ENCODE measurements around the gene LEKR1. TPM values are rescaled to one million over a fixed set of nuclear protein-coding genes. Genes with fewer than 3 reads are reported as not detected.

LEKR1 gene
- total and polyA plus RNA-seq, 8 donors, result 0.76 to 3.8 (median 2.1) TPM

DNA sequence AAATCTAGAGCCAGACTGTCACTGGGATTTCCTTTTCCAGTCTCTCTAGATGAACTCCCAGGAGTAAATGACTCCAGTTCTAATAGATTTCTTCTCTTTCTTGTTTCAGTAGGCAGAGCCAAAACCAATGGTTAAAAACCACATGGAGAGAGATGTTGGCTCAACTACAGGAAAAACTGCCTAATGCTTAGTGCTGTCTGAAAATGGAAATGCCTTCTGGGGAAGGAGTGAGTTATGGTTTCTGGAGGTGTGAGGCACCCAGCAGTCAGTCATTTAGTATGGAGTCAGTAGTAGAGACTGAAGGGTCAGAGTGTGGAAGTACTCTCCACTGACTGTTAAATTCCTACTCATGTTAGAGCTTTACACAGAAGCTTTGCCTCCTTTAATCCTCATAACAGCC is 197.1 kb downstream of the LEKR1 start:
- DNase-seq (no peak), ATAC-seq (no peak)
- intact Hi-C loops (cut with DNase I), result no loop called here
- H3K36me3 ChIP-seq, result no peaks in the 10 kb centered on the region
- TF ChIP-seq, protein P1, sequence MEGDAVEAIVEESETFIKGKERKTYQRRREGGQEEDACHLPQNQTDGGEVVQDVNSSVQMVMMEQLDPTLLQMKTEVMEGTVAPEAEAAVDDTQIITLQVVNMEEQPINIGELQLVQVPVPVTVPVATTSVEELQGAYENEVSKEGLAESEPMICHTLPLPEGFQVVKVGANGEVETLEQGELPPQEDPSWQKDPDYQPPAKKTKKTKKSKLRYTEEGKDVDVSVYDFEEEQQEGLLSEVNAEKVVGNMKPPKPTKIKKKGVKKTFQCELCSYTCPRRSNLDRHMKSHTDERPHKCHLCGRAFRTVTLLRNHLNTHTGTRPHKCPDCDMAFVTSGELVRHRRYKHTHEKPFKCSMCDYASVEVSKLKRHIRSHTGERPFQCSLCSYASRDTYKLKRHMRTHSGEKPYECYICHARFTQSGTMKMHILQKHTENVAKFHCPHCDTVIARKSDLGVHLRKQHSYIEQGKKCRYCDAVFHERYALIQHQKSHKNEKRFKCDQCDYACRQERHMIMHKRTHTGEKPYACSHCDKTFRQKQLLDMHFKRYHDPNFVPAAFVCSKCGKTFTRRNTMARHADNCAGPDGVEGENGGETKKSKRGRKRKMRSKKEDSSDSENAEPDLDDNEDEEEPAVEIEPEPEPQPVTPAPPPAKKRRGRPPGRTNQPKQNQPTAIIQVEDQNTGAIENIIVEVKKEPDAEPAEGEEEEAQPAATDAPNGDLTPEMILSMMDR (IDR thresholded peaks at IDR 0.05), result no peak
- H3K27ac ChIP-seq, result no peak overlapping the region
- H3K4me1 ChIP-seq, result no peaks in the 10 kb centered on the region
- no peaks in the 10 kb centered on the region for H3K9me3 ChIP-seq
- peaks cover 0 to 9% of the 10 kb centered on the region in 2 donors for H3K27me3 ChIP-seq
- H3K4me3 ChIP-seq, result no peak overlapping the region

DNA sequence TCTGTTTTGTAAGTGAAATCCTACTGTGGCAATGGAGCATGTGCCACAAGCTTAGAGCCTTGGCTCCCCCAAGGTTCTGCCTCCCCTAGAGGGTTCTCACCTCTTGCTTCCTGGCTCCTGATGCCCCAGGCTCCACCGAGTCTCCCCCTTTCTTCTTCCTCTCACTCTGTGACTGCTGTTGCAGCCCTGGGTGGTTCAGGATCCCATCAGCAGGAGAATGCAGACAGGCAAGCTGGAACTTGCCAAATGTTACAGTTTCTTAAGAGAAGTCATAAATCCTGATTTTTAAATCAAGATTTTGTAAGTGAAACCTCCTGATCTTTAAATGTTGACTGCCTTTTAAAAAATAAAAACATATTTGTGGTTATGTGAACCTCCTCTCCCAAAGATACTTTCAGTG is 199.9 kb downstream of the LEKR1 start:
- Histone ChIP-seq H3K9me3 (no peaks in the 10 kb centered on the region), H3K27ac (no peak overlapping the region), H3K4me1 (no peaks in the 10 kb centered on the region), H3K4me3 (no peak overlapping the region), H3K36me3 (no peaks in the 10 kb centered on the region), H3K27me3 (peaks cover 0 to 9% of the 10 kb centered on the region in 2 donors)
- intact Hi-C loops (cut with DNase I), result no loop called here
- DNase-seq, result no peak
- TF ChIP-seq, protein P1 (IDR thresholded peaks at IDR 0.05), result no peak
- ATAC-seq, result no peak

DNA sequence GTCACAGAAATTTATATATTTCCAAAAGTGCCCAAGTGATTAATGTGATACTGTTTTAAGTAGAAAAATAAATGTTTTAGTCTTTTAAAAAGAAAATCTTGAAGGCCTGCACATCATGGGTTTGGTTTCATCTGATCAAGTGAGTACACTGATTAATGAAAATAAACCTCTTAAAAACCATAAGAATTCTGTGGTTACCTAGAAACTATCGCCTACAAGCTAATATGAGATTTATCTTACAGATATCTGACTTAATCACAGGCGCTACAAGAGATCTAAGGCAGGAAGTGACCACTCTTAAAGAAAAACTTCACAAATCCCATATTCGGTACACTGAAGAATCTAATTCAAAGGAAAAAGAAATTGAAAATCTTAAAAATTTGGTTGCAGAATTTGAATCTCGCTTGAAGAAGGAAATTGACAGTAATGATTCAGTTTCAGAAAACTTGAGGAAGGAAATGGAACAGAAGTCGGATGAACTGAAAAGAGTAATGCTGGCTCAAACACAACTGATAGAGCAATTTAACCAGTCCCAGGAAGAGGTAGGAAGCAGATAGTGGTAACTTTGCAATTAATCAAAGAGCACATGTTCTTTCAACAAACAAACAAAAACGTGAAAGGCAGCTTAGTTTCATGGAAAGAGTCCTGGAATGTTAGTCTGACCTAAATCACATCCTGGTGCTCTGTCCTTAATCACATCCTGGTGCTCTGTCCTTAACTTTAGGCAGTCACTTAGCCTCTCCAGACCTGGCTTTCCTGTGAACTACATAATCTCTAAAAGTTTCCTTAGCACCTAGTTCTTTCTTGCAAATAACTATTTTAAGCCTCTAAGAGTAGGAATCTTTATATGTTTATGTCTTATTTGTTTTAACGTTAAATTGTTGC is 201.9 kb downstream of the LEKR1 start:
- no peak overlapping the region for H3K27ac ChIP-seq
- no peaks in the 10 kb centered on the region for H3K4me1 ChIP-seq
- no peak for ATAC-seq
- no peak for DNase-seq
- H3K4me3 ChIP-seq, result no peak overlapping the region
- TF ChIP-seq, protein P1 (IDR thresholded peaks at IDR 0.05), result no peak
- H3K27me3 ChIP-seq, result peaks cover 0 to 9% of the 10 kb centered on the region in 2 donors
- no peaks in the 10 kb centered on the region for H3K9me3 ChIP-seq
- H3K36me3 ChIP-seq, result no peaks in the 10 kb centered on the region
- intact Hi-C loops (cut with DNase I), result no loop called here

DNA sequence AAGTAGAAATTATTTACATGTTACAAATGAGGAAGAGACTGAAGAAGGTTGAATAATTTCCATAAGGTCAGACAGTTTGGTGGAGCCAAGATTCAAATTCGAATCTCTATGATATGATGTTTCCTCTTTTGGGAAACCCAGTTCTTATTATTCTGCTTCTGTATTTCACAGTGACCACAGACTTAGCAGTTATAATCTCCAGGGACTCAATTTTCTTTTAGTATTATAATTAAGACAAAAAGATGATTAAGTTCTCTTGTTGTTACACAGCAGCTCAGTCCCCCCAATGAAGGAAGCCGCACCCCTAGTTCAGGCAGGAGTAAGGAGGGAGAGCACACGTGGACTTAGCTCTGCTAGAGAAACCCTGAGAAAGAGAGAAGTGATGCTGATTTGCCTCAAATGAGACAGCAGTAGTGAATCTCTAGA is 203.2 kb downstream of the LEKR1 start:
- ATAC-seq (no peak), DNase-seq (no peak)
- H3K4me1 ChIP-seq, result no peaks in the 10 kb centered on the region
- H3K36me3 ChIP-seq, result no peaks in the 10 kb centered on the region
- intact Hi-C loops (cut with DNase I), result no loop called here
- H3K27me3 ChIP-seq, result peaks cover 0 to 9% of the 10 kb centered on the region in 2 donors
- no peak overlapping the region for H3K27ac ChIP-seq
- H3K4me3 ChIP-seq, result no peak overlapping the region
- H3K9me3 ChIP-seq, result no peaks in the 10 kb centered on the region
- TF ChIP-seq, protein P1 (IDR thresholded peaks at IDR 0.05), result no peak

DNA sequence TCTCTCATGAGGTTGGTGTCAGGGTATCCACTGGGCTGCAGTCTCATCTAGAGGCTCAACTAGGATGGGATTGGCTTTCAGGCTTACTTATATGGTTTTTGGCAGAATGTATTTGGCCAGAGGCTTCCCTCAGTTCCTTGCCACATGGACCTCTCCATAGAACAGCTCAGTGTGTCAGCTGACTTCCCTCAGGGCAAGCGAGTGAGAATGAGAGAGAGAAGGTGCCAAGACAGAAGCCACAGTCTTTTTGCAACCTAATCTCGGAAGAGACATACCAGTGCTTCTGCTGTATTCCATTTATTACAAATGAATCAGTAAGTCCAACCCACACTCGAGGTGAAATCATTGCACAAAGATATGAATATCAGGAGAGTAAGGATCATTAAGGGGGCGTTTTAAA is 204.6 kb downstream of the LEKR1 start:
- ATAC-seq, result no peak
- Histone ChIP-seq H3K27me3 (peaks cover 0 to 9% of the 10 kb centered on the region in 2 donors), H3K4me3 (no peak overlapping the region), H3K9me3 (no peaks in the 10 kb centered on the region), H3K4me1 (no peaks in the 10 kb centered on the region), H3K36me3 (no peaks in the 10 kb centered on the region), H3K27ac (no peak overlapping the region)
- no peak for DNase-seq
- intact Hi-C loops (cut with DNase I), result no loop called here
- TF ChIP-seq, protein P1 (IDR thresholded peaks at IDR 0.05), result no peak

Measured in left lung (tissue), 10 donors.